Liver (tissue), 9 donors: ENCODE measurements around the gene PDGFD. TPM values are rescaled to one million over a fixed set of nuclear protein-coding genes. Genes with fewer than 3 reads are reported as not detected.

Experiments used
- DNase-seq: peaks from one replicate; pipeline ENCODE4 v3.0.0-alpha.2; 2017; ENCODE audit warnings: low spot score
- H3K27ac ChIP-seq, 2 donors: one replicate each; pipeline ENCODE4 v1.7.0; 2013; ENCODE audit warnings: inconsistent platforms in 2 of 2, low read length in 2 of 2, control low read depth in 1 of 2, low read depth in 1 of 2, mild to moderate bottlenecking in 1 of 2
- H3K27me3 ChIP-seq, 4 donors: one replicate each; pipeline versions ENCODE4 v1.6.1 to v1.7.0; 2013; ENCODE audit warnings: low read length in 3 of 4, inconsistent platforms in 1 of 4, mild to moderate bottlenecking in 1 of 4, moderate library complexity in 1 of 4; ENCODE audit not compliant: control insufficient read depth in 4 of 4, insufficient read depth in 4 of 4
- H3K36me3 ChIP-seq, 4 donors: one replicate each; pipeline versions ENCODE4 v1.6.1 to v1.7.0; 2013; ENCODE audit warnings: low read length in 3 of 4, mild to moderate bottlenecking in 3 of 4, low read depth in 1 of 4, moderate library complexity in 1 of 4; ENCODE audit not compliant: control insufficient read depth in 4 of 4, insufficient read depth in 3 of 4
- H3K4me1 ChIP-seq, 4 donors: one replicate each; pipeline versions ENCODE4 v1.6.1 to v1.7.0; 2013; ENCODE audit warnings: low read length in 3 of 4, mild to moderate bottlenecking in 3 of 4, moderate library complexity in 1 of 4; ENCODE audit not compliant: control insufficient read depth in 4 of 4, insufficient read depth in 4 of 4
- H3K4me3 ChIP-seq, 3 donors: one replicate each; pipeline versions ENCODE4 v1.6.1 to v1.7.0; 2013; ENCODE audit warnings: low read length in 3 of 3, control low read depth in 1 of 3, low read depth in 1 of 3, mild to moderate bottlenecking in 1 of 3
- H3K9ac ChIP-seq, 2 donors: one replicate each; pipeline ENCODE4 v1.7.0; 2013; ENCODE audit warnings: low read length in 2 of 2, mild to moderate bottlenecking in 2 of 2, moderate library complexity in 2 of 2, control low read depth in 1 of 2, low read depth in 1 of 2
- H3K9me3 ChIP-seq, 4 donors: one replicate each; pipeline versions ENCODE4 v1.6.1 to v1.7.0; 2013; ENCODE audit warnings: low read length in 3 of 4; ENCODE audit not compliant: control insufficient read depth in 4 of 4
- FOXA1 ChIP-seq: IDR thresholded peaks from 2 replicates; pipeline ENCODE4 v1.6.1; 2016; ENCODE audit warnings: antibody characterized with exemption
- FOXA2 ChIP-seq: IDR thresholded peaks from 2 replicates; pipeline ENCODE4 v1.6.1; 2016; ENCODE audit warnings: antibody characterized with exemption
- GABPA ChIP-seq, 2 donors: IDR thresholded peaks in 1 of 2; conservative IDR thresholded peaks in 1 of 2; 2 replicates each; pipeline ENCODE4 v1.6.1; 2016; ENCODE audit warnings: antibody characterized with exemption in 2 of 2, mild to moderate bottlenecking in 1 of 2, moderate library complexity in 1 of 2
- HNF4A ChIP-seq, 2 donors: conservative IDR thresholded peaks; 2 replicates each; pipeline ENCODE4 v1.6.1; 2016; ENCODE audit warnings: antibody characterized with exemption in 2 of 2, mild to moderate bottlenecking in 2 of 2
- NR2F2 ChIP-seq: IDR thresholded peaks from 2 replicates; pipeline ENCODE4 v1.6.1; 2016; ENCODE audit warnings: antibody characterized with exemption
- RAD21 ChIP-seq, 2 donors: IDR thresholded peaks; 2 replicates each; pipeline ENCODE4 v1.6.1; 2016; ENCODE audit warnings: antibody characterized with exemption in 2 of 2, mild to moderate bottlenecking in 2 of 2
- RXRA ChIP-seq, 2 donors: IDR thresholded peaks; 2 replicates each; pipeline ENCODE4 v1.6.1; 2017 to 2018; ENCODE audit warnings: antibody characterized with exemption in 2 of 2, mild to moderate bottlenecking in 1 of 2
- TAF1 ChIP-seq: conservative IDR thresholded peaks from 2 replicates; pipeline ENCODE4 v1.6.1; 2016; ENCODE audit warnings: antibody characterized with exemption, mild to moderate bottlenecking
- YY1 ChIP-seq: IDR thresholded peaks from 2 replicates; pipeline ENCODE4 v1.6.1; 2016; ENCODE audit warnings: antibody characterized with exemption, mild to moderate bottlenecking
- WGBS: extraction: QIAGEN DNeasy Blood & Tissue Kit; methylation state at CpG from one replicate; pipeline ENCODE4 v1.1.7; 2013; 5-methylcytosine and 5-hydroxymethylcytosine counted together
- polyA plus RNA-seq, 2 donors: library from polyadenylated mRNA; stranded (reverse) in 1 of 2; unstranded in 1 of 2; fragments of 200-250 nt in 1 of 2; fragments of >200 nt in 1 of 2; fragmentation: Nextera tagmentation in 1 of 2; extraction: Ambion mirVana in 1 of 2; gene quantifications; one replicate each; pipeline versions ENCODE4 v1.2.1 to v1.2.3, GENCODE V29; 2013 to 2015
- total RNA-seq, 2 donors: library from RNA; depleted of rRNA; stranded (reverse); fragments of >200 nt; gene quantifications; one replicate each; pipeline ENCODE4 v1.2.3, GENCODE V29; 2014
- TF ChIP-seq, protein P1 (sequence below): fragments of 150-350 bp; IDR thresholded peaks from 2 replicates; pipeline ENCODE4 v1.5.1; 2017; ENCODE audit warnings: improper control_type of control experiment, low read depth, low read length; ENCODE audit not compliant: missing input control
- TF ChIP-seq, protein P2 (sequence below): IDR thresholded peaks from 2 replicates; pipeline ENCODE4 v1.6.1; 2016; ENCODE audit warnings: antibody characterized with exemption
- TF ChIP-seq, protein P3 (sequence below): IDR thresholded peaks from 2 replicates; pipeline ENCODE4 v1.6.1; 2016; ENCODE audit warnings: antibody characterized with exemption
- TF ChIP-seq, protein P4 (sequence below): IDR thresholded peaks from 2 replicates; pipeline ENCODE4 v1.6.1; 2016; ENCODE audit warnings: antibody characterized with exemption
- donor health status: healthy.
- donor health status: healthy.
- donor health status: healthy.
- donor health status: healthy.
- donor health status: healthy.

PDGFD gene
- total and polyA plus RNA-seq, 4 donors, result 1.0 to 3.3 (median 2.1) TPM

DNA sequence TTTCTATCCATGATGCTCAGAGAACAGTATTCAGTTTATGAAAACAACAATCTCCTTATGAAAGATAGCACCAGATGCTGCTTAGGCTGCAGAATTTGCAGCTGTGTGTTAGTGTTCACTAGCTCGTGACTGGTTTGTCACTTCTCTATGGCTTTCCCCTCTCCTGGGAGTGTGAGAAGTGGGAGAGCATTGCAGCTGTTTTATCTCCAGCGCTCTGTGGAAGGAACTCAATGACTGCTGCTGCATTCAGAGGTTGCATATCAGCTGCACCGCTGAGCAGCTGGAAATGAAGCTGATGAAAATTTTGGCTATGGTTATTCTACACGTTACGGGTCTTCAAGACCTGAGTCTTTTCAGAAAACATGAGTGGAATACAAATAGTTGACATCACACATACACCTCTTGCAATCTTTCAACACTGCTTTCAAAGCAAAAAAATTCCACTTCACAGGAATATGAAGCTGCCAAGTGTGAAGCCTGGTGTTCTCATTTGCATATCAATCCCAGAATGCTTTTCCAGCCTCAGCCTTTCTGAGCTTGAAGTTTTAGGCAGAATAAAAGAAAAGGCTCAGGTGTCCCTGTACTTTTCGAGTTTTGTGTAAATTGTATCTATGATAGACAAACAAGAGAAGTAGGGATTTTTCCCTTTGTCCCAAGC is 276.8 kb downstream of the PDGFD start:
- DNase-seq, result no peak
- WGBS, result 51% methylated on average over 6 of the region's 6 CpGs
- H3K27ac ChIP-seq, result no peak overlapping the region
- H3K4me1 ChIP-seq, result no peaks in the 10 kb centered on the region
- no peak overlapping the region for H3K4me3 ChIP-seq
- TF ChIP-seq, protein P1, sequence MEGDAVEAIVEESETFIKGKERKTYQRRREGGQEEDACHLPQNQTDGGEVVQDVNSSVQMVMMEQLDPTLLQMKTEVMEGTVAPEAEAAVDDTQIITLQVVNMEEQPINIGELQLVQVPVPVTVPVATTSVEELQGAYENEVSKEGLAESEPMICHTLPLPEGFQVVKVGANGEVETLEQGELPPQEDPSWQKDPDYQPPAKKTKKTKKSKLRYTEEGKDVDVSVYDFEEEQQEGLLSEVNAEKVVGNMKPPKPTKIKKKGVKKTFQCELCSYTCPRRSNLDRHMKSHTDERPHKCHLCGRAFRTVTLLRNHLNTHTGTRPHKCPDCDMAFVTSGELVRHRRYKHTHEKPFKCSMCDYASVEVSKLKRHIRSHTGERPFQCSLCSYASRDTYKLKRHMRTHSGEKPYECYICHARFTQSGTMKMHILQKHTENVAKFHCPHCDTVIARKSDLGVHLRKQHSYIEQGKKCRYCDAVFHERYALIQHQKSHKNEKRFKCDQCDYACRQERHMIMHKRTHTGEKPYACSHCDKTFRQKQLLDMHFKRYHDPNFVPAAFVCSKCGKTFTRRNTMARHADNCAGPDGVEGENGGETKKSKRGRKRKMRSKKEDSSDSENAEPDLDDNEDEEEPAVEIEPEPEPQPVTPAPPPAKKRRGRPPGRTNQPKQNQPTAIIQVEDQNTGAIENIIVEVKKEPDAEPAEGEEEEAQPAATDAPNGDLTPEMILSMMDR, result no peak
- no peak for TF ChIP-seq HNF4A (conservative IDR thresholded peaks at IDR 0.05)
- no peak for TF ChIP-seq RAD21 (IDR thresholded peaks at IDR 0.05)
- TF ChIP-seq GABPA (IDR thresholded peaks at IDR 0.05 in 1 of 2, conservative IDR thresholded peaks at IDR 0.05 in 1 of 2), result no peak
- TF ChIP-seq RXRA (IDR thresholded peaks at IDR 0.05), result no peak
- TF ChIP-seq, protein P2, sequence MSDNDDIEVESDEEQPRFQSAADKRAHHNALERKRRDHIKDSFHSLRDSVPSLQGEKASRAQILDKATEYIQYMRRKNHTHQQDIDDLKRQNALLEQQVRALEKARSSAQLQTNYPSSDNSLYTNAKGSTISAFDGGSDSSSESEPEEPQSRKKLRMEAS, result no peak
- TF ChIP-seq NR2F2, result no peak
- no peak for TF ChIP-seq FOXA1
- TF ChIP-seq YY1, result no peak
- H3K9me3 ChIP-seq, result peaks cover 0 to 2% (median under 1%) of the 10 kb centered on the region in 4 donors
- no peak overlapping the region for H3K9ac ChIP-seq
- H3K27me3 ChIP-seq, result no peaks in the 10 kb centered on the region
- no peaks in the 10 kb centered on the region for H3K36me3 ChIP-seq

DNA sequence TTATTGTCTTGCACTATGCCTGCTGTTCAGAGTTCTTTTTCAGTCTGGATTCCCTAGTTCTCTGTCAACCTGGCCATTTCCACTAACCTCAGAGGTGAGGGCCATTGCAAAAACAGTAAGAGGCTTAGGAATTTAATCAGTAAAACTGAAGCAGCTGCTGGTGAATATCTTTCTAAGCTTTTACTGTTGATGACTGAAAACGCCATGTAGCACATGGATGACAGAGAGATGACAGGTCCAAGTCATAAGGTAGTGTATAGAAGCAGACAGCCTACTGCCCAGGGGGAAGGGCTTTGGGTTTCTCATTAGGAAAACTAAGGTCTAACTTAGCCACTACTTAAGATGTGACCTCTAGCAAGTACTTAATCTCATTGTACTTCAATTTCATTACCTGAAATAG is 280.1 kb downstream of the PDGFD start:
- TF ChIP-seq YY1 (no peak), RXRA (IDR thresholded peaks at IDR 0.05) (no peak), HNF4A (conservative IDR thresholded peaks at IDR 0.05) (no peak), GABPA (IDR thresholded peaks at IDR 0.05 in 1 of 2, conservative IDR thresholded peaks at IDR 0.05 in 1 of 2) (no peak), RAD21 (IDR thresholded peaks at IDR 0.05) (no peak)
- TF ChIP-seq, protein P3, sequence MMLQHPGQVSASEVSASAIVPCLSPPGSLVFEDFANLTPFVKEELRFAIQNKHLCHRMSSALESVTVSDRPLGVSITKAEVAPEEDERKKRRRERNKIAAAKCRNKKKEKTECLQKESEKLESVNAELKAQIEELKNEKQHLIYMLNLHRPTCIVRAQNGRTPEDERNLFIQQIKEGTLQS, result no peak
- TF ChIP-seq, protein P4, sequence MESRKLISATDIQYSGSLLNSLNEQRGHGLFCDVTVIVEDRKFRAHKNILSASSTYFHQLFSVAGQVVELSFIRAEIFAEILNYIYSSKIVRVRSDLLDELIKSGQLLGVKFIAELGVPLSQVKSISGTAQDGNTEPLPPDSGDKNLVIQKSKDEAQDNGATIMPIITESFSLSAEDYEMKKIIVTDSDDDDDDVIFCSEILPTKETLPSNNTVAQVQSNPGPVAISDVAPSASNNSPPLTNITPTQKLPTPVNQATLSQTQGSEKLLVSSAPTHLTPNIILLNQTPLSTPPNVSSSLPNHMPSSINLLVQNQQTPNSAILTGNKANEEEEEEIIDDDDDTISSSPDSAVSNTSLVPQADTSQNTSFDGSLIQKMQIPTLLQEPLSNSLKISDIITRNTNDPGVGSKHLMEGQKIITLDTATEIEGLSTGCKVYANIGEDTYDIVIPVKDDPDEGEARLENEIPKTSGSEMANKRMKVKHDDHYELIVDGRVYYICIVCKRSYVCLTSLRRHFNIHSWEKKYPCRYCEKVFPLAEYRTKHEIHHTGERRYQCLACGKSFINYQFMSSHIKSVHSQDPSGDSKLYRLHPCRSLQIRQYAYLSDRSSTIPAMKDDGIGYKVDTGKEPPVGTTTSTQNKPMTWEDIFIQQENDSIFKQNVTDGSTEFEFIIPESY, result no peak
- peaks cover 0 to 2% (median 0%) of the 10 kb centered on the region in 4 donors for H3K9me3 ChIP-seq

DNA sequence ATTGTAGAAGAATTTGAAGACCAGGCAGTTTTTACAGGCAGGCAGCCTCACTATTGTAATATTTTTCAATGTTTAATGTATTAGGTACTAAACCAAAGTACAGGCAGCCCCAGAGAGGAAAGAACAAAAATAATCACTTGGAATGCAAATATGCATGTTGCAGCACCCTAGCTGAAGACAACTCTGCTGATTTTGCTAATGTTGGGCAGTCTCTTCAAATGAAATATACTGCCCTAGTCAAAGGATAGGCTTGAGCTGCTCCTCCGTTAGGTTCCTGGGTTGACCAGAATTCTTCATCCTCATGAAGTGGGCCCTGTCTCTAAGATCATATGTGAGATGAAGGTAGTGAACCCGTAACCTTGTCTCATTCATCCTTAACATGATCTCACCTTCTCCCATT is 280.7 kb downstream of the PDGFD start:
- Histone ChIP-seq H3K27ac (no peak overlapping the region), H3K9ac (no peak overlapping the region), H3K4me3 (no peak overlapping the region), H3K36me3 (no peaks in the 10 kb centered on the region), H3K9me3 (no peaks in the 10 kb centered on the region), H3K4me1 (no peaks in the 10 kb centered on the region), H3K27me3 (no peaks in the 10 kb centered on the region)
- DNase-seq, result no peak
- 85% methylated on average over 2 of the region's 2 CpGs for WGBS
- TF ChIP-seq, protein P3, result no peak
- no peak for TF ChIP-seq HNF4A (conservative IDR thresholded peaks at IDR 0.05)
- TF ChIP-seq, protein P2, result no peak
- TF ChIP-seq, protein P1, result no peak
- TF ChIP-seq FOXA2, result no peak
- TF ChIP-seq, protein P4, result no peak
- TF ChIP-seq RXRA (IDR thresholded peaks at IDR 0.05), result no peak
- no peak for TF ChIP-seq NR2F2
- TF ChIP-seq TAF1, result no peak

More for the DNA sequence above, 280.1 kb downstream of the PDGFD start:
- no peaks in the 10 kb centered on the region for H3K27me3 ChIP-seq
- 57% methylated on average over 1 of the region's 1 CpG for WGBS
- H3K27ac ChIP-seq, result no peak overlapping the region
- H3K36me3 ChIP-seq, result no peaks in the 10 kb centered on the region
- H3K4me3 ChIP-seq, result no peak overlapping the region
- H3K4me1 ChIP-seq, result no peaks in the 10 kb centered on the region
- no peak overlapping the region for H3K9ac ChIP-seq
- no peak for DNase-seq
